ENCODE data around the gene MICAL3. TPM values are rescaled to one million over a fixed set of nuclear protein-coding genes. Genes with fewer than 3 reads are reported as not detected.

MICAL3 gene
- polyA plus RNA-seq, 1 donor from 2014 or later, result 28.1 TPM

- H2AFZ ChIP-seq (ENCODE audit: low read depth, low read length), result no peak overlapping the region
- H3K27me3 ChIP-seq (ENCODE audit: insufficient read depth, low read depth, low read length), result no peaks in the 10 kb centered on the region
- H3K4me3 ChIP-seq (ENCODE audit: low read length), result no peak overlapping the region
- no peak for TF ChIP-seq MXI1 (conservative IDR thresholded peaks at IDR 0.05; ENCODE audit: poor library complexity, severe bottlenecking)
- TF ChIP-seq EZH2 (IDR thresholded peaks at IDR 0.05; ENCODE audit: borderline replicate concordance, insufficient read depth, low read length, poor library complexity, severe bottlenecking), result no peak
- TF ChIP-seq SMC3 (conservative IDR thresholded peaks at IDR 0.05; ENCODE audit: poor library complexity), result no peak
- no peak for TF ChIP-seq POLR2AphosphoS5 (IDR thresholded peaks at IDR 0.05)
- TF ChIP-seq TAF1 (IDR thresholded peaks at IDR 0.05; ENCODE audit: low read depth), result no peak
- H3K36me3 ChIP-seq (ENCODE audit: insufficient read depth, low read length), result peaks cover 23% of the 10 kb centered on the region
- no peak overlapping the region for H3K27ac ChIP-seq (ENCODE audit: low read length)
- H3K9me2 ChIP-seq (ENCODE audit: insufficient read depth, low read length), result no peaks in the 10 kb centered on the region
- H3K4me2 ChIP-seq (ENCODE audit: low read length), result no peak overlapping the region
- no peaks in the 10 kb centered on the region for H3K9me3 ChIP-seq (ENCODE audit: low read length)
- H3K79me2 ChIP-seq (replicated peaks; ENCODE audit: insufficient read depth, low read length), result no peaks in the 10 kb centered on the region
- H3F3A ChIP-seq (ENCODE audit: insufficient read depth, low read length, poor library complexity, severe bottlenecking), result no peaks in the 10 kb centered on the region
- no peak overlapping the region for H3K9ac ChIP-seq (ENCODE audit: low read length)
- H4K20me1 ChIP-seq (ENCODE audit: insufficient read depth), result no peaks in the 10 kb centered on the region
Measured at GRCh38 chr22:17896586-17896985, 127.8 kb downstream of the MICAL3 start.

- H3K9me3 ChIP-seq (ENCODE audit: low read length), result no peaks in the 10 kb centered on the region
- TF ChIP-seq EZH2 (IDR thresholded peaks at IDR 0.05; ENCODE audit: borderline replicate concordance, insufficient read depth, low read length, poor library complexity, severe bottlenecking) (no peak), CTCF (IDR thresholded peaks at IDR 0.05; ENCODE audit: poor library complexity, severe bottlenecking) (no peak), REST (IDR thresholded peaks at IDR 0.05; ENCODE audit: borderline replicate concordance) (no peak), SMC3 (conservative IDR thresholded peaks at IDR 0.05; ENCODE audit: poor library complexity) (no peak), RAD21 (conservative IDR thresholded peaks at IDR 0.05) (no peak), EP300 (conservative IDR thresholded peaks at IDR 0.05; ENCODE audit: poor library complexity, severe bottlenecking) (no peak), POLR2AphosphoS5 (IDR thresholded peaks at IDR 0.05) (no peak), TAF1 (IDR thresholded peaks at IDR 0.05; ENCODE audit: low read depth) (no peak), MXI1 (conservative IDR thresholded peaks at IDR 0.05; ENCODE audit: poor library complexity, severe bottlenecking) (no peak)
- H3F3A ChIP-seq (ENCODE audit: insufficient read depth, low read length, poor library complexity, severe bottlenecking), result no peaks in the 10 kb centered on the region
- no peak overlapping the region for H3K4me2 ChIP-seq (ENCODE audit: low read length)
- H2AFZ ChIP-seq (ENCODE audit: low read depth, low read length), result no peak overlapping the region
- H3K9ac ChIP-seq (ENCODE audit: low read length), result no peak overlapping the region
- H3K27me3 ChIP-seq (ENCODE audit: insufficient read depth, low read depth, low read length), result no peaks in the 10 kb centered on the region
- H3K4me3 ChIP-seq (ENCODE audit: low read length), result no peak overlapping the region
- peaks cover 19% of the 10 kb centered on the region for H3K36me3 ChIP-seq (ENCODE audit: insufficient read depth, low read length)
- no peaks in the 10 kb centered on the region for H3K9me2 ChIP-seq (ENCODE audit: insufficient read depth, low read length)
- no peaks in the 10 kb centered on the region for H4K20me1 ChIP-seq (ENCODE audit: insufficient read depth)
- H3K27ac ChIP-seq (ENCODE audit: low read length), result no peak overlapping the region
- H3K79me2 ChIP-seq (replicated peaks; ENCODE audit: insufficient read depth, low read length), result no peaks in the 10 kb centered on the region
Measured at GRCh38 chr22:17893900-17894535, 130.3 kb downstream of the MICAL3 start.

All from neural cell (in vitro differentiated cells).